Measurements from ENCODE around the gene MBTD1.
"Not testable (repeated sequence)": the region's sequence is repeated elsewhere in the genome, so short reads cannot be mapped to it uniquely, and the experiment has no call there.

The MBTD1 gene

DNA sequence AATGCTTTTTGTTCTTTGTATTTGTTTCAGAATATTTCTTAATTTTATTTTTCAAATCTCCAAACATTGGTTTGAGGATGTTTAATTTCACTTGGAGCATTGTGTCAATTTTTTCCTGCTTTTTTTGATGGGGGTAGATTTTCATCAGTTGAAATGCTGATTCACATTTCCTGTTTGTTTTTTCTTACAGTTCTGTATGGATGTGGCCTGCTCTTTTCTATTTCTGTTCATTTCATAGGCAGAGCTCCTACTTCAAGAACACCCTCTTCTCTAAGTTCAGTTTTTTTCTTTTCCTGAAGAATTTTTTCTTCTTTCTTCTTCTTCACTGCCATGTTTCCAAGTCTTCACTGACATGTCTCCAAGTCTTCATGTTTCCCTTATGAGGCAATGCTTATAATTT, 8.8 kb downstream of the MBTD1 start:
- DNase-seq = no peak

- no peak for DNase-seq
Observed at GRCh38 chr17:51250314-51250840, 9.5 kb downstream of the MBTD1 start.

DNA sequence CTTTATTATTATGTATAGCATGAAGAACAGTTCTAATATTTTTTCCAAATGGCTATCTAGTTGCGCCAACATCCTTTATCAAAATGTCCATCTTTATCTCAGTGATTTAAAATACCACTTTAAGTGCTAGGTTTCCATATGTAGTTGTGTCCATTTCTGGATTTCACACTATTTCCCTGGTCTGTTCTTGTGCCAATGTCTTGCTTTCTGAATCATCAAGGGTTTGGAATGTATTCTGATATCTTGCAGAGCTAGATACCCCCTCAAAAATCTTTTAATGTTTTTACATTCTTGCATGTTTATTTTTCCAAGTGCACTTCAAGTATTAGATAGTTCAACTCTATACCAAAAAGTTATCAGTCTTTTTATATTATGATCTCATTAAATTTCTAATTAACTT, 14.3 kb downstream of the MBTD1 start:
- no peak for DNase-seq

- DNase-seq = no peak
Observed at GRCh38 chr17:51244041-51244440, 15.8 kb downstream of the MBTD1 start.

DNA sequence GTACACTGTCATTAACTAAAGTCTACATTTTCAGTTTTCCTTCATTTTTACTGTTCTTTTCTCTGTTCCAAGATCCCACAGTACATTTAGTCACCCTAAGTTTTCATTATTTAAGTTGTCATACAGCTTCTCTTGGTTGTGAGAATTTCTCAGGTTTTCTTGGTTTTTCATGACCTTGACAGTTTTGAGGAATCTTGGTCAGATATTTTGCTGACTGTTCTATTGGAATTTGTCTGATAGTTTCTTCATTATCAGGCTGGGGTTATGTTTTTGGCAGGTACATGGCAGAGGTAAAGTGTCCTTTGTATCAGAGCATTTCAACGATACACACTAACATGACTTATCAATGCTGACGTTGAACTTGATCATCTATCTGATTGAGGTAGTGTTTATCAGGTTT, 19.6 kb downstream of the MBTD1 start:
- DNase-seq = no peak

GRCh38 chr17:51238255-51238887, 21.5 kb downstream of the MBTD1 start:
- DNase-seq = no peak

GRCh38 chr17:51234162-51234561, 25.7 kb downstream of the MBTD1 start:
- no peak for DNase-seq

- DNase-seq = no peak
Observed at GRCh38 chr17:51231999-51232398, 27.9 kb downstream of the MBTD1 start.

DNA sequence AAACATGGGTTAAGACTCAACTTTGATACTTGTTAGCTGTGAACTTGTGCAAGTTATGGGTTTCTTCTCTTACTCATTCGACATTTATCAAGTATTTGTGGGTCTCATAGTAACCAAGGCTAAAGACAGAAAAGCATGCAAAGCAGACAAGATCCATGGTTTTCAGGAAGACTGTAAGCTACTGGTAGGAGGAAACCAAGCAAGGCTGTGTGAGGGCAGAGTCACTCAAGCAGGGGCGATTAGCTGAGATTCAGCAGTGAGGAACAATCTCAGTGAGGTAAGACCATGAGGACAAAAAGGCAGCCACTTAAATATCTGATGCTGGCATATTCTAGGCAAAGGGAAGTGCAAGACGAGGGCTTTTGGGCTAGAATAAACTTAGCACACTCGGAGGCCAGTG, 29.5 kb downstream of the MBTD1 start:
- DNase-seq = no peak

DNA sequence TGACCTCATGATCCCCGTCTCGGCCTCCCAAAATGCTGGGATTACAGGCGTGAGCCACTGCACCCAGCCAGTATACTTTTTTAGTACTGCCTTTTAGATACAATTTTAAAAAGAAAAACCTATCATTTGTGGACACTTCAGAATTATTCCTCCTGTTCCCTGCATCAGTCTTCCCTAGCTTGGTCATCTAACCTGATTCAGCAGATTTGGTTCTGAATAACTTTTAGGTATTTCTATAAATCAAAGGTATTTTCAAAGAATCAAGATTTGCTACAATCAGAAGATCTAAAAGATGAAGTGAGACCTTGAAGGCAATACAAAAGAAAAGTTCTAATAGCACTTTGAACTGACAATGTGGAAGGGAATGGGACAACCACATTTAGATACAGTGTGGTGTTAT, 30.0 kb downstream of the MBTD1 start:
- no peak for DNase-seq

DNA sequence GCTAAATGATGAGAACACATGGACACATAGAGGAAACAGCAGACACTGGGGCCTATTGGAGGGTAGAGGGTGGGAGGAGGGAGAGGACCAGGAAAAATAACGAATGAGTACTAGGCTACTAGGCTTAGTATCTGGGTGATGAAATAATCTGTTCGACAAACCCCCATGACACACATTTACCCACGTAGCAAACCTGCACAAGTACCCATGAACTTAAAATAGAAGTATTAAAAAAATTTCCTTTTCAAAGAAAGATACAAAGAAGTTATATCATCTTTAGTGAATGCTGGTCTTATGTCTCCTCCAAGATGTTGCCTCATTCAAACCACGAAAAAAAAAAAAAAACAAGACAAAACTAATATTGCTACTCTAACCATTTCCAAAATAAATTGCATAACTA, 31.7 kb downstream of the MBTD1 start:
- DNase-seq = no peak

GRCh38 chr17:51225523-51225922, 34.3 kb downstream of the MBTD1 start:
- not testable (repeated sequence) for DNase-seq

- no peak for DNase-seq
Observed at GRCh38 chr17:51224402-51225262, 35.2 kb downstream of the MBTD1 start.

DNA sequence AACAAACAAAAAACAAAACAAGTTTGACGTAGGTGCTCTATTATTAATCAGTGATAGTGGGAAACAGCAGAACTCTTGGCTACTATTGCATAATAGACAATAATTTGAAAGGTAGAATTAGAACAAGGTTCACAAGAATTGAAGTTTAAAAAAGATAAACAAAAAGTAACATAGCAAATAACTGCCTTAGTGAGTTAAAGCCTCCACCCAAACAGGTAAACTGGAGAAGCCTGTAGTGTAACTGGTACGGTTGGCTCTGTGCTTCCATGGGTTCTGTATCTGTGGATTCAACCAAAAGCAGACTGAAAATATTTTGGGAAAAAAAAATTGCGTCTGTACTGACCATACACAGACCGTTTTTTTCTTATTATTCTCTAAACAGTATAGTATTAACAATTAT, 38.5 kb downstream of the MBTD1 start:
- DNase-seq = no peak

- no peak for DNase-seq
Observed at GRCh38 chr17:51217946-51218345, 41.9 kb downstream of the MBTD1 start.

GRCh38 chr17:51214920-51215319, 44.9 kb downstream of the MBTD1 start:
- no peak for DNase-seq

DNA sequence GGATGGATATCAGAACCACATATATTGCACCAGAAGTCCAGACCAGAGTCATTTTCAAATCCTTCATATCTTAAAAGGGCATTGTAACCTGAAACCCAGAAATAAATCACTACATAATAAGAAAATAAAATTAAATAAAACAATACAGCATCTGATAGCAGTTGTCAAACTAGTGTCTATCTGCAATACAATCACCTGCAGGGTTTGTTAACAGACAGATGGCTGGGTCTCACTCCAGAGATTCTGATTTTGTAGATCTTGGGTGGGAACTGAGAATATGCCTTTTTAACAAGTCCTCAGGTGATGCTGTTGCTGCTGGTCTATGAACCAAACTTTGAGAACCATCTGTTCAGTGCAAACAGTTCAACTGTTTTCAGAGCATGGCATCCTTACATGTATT, 56.0 kb downstream of the MBTD1 start:
- DNase-seq = no peak

DNA sequence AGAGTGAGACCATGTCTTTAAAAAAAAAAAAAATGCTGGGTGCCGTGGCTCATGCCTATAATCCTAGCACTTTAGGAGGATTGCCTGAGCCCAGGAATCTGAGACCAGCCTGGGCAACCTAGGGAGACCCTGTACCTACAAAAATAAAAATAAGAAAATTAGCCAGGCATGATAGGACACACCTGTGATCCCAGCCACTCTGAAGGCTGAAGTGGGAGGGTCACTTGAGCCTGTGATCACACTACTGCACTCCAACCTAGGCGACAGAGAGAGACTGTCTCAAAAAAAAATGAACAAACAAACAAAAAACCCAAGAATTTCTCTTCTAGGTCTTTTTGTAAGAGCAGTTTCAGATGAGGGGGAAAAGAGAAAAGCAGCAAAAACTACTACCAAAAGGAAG, 59.0 kb downstream of the MBTD1 start:
- no peak for DNase-seq

- DNase-seq = no peak
Observed at GRCh38 chr17:51200295-51200694, 59.6 kb downstream of the MBTD1 start.

- DNase-seq = no peak
Observed at GRCh38 chr17:51197754-51198153, 62.1 kb downstream of the MBTD1 start.

DNA sequence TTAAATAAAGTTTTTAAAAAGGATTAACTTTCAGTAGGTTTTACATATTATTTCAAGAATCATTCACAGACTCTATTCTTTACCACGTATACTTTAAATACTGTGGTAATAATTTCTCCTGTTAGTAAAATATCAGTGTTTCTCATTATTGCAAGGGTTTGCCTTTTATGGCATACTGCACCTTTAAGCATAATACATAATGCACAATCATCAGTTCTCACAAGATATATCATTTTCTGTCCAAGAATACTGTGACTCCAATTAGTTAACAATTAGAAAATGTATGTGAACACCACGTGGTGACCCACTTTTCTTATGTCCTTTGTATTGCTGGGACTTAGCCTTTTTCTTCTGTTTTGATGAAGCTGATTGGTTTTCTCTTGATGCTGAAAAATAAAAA, 68.0 kb downstream of the MBTD1 start:
- DNase-seq = no peak

DNA sequence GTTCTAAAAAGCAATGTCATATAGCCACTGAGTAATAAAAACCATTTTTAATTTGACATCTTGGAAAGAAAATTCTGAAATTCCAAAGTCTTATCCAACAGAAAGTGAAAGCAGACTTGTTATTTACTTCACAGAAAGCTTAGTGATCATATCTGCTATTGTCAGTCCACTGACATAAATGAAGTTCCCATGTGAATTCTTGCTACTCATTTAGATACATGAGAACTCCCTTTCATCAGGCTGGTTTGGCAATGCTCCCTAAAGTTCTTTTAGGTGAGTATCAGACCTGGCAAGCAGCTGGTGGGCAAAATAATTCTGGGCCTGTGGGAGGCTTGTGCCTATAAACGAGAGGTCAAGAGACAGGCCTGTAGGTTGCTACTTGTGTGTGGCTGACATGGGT, 70.2 kb downstream of the MBTD1 start:
- no peak for DNase-seq

GRCh38 chr17:51189162-51189561, 70.7 kb downstream of the MBTD1 start:
- DNase-seq = no peak

DNA sequence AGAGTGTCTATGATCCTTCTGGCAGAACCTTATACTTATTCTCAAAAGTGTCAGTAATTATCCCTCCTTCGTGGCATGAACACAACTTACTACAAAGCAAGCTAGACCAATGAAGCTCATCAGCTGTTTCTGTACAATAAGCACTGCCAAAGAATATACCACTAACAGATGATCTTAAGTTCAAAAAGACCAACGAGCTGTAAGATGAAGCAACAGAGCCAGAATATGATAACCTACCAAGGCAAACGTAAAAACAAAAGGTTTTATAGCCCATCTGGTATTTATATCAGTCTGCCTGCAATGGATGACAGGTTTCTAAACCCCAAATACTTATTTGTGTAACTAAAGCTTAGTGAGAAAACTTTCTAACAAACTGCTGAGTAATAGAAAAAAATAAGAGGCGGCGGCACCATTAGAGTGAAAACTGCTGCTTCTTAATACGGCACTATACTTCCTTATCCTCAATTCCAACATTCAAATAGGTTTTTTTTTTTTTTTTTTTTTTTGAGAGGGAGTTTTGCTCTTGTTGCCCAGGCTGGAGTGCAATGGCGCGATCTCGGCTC, 71.5 kb downstream of the MBTD1 start:
- no peak for DNase-seq

Data from NCI-H187 treated with DMSO at 0.1 percent for 48 hours (cell line).